NCI-H446 (cell line): ENCODE measurements around the gene HSPG2.

ENCODE experiments used
- DNase-seq, 2 experiments: peaks; one replicate each; lab custom pipeline; 2025; lab: John Stamatoyannopoulos, UW

HSPG2 gene

GRCh38 chr1:21861602-21862429, 75.3 kb downstream of the HSPG2 start:
- DNase-seq, result no peak

GRCh38 chr1:21860971-21861370, 76.1 kb downstream of the HSPG2 start:
- DNase-seq, result no peak

GRCh38 chr1:21859669-21860179, 77.4 kb downstream of the HSPG2 start:
- no peak for DNase-seq

- DNase-seq, result no peak
These were observed 79.1 kb downstream of the HSPG2 start for GRCh38 chr1:21857840-21858670.

GRCh38 chr1:21857142-21857839, 79.8 kb downstream of the HSPG2 start:
- no peak for DNase-seq

GRCh38 chr1:21855257-21856096, 81.6 kb downstream of the HSPG2 start:
- peak in 1 of 2 experiments; percentile 9 for DNase-seq

GRCh38 chr1:21854751-21855131, 82.4 kb downstream of the HSPG2 start:
- no peak for DNase-seq

- no peak for DNase-seq
These were observed 82.9 kb downstream of the HSPG2 start for GRCh38 chr1:21854090-21854750.

- DNase-seq, result no peak
These were observed 84.0 kb downstream of the HSPG2 start for GRCh38 chr1:21853131-21853427.

GRCh38 chr1:21852282-21853130, 84.6 kb downstream of the HSPG2 start:
- DNase-seq, result no peak

GRCh38 chr1:21851430-21852250, 85.5 kb downstream of the HSPG2 start:
- no peak for DNase-seq

- DNase-seq, result no peak
These were observed 87.1 kb downstream of the HSPG2 start for GRCh38 chr1:21849909-21850576.

GRCh38 chr1:21848524-21849174, 88.5 kb downstream of the HSPG2 start:
- DNase-seq, result no peak

GRCh38 chr1:21847223-21848205, 89.6 kb downstream of the HSPG2 start:
- DNase-seq, result no peak

- DNase-seq, result no peak
These were observed 91.2 kb downstream of the HSPG2 start for GRCh38 chr1:21845646-21846641.

- no peak for DNase-seq
These were observed 93.1 kb downstream of the HSPG2 start for GRCh38 chr1:21843996-21844395.
